WTC11 (cell line): Measurements from ENCODE around the gene ESRRG. TPM values are rescaled to one million over a fixed set of nuclear protein-coding genes. Genes with fewer than 3 reads are reported as not detected.
A peak's percentile ranks its signal among the peaks of the same experiment; 100 is the strongest.

Experiments used
- ATAC-seq: fragments of 200-7000 bp; cut with Tn5 transposase; 2 replicates; pipeline ENCODE4 v1.10.0; 2021; ENCODE audit warnings: mild to moderate bottlenecking, moderate library complexity
- CTCF ChIA-PET: fragments of 300-600 bp; sonication (Branson Sonifier 250); formaldehyde crosslinking; loops from one replicate; lab custom pipeline; 2021; ENCODE audit warnings: antibody characterized with exemption; lab: Charles Lee
- POLR2A ChIA-PET: fragments of 350-600 bp; sonication (Branson Sonifier 250); formaldehyde crosslinking; loops from one replicate; lab custom pipeline; 2021; ENCODE audit warnings: antibody characterized with exemption; lab: Charles Lee
- DNase-seq: peaks from one replicate; pipeline ENCODE4 v3.0.0; 2021; ENCODE audit warnings: low spot score
- H3K27ac Mint-ChIP-seq: 2 replicates; pipeline ENCODE4 v1.8.0; 2021; ENCODE audit warnings: mixed read lengths
- H3K27me3 Mint-ChIP-seq: 2 replicates; pipeline ENCODE4 v1.8.0; 2021; ENCODE audit warnings: low read depth, mild to moderate bottlenecking, moderate library complexity, mixed read lengths
- H3K36me3 Mint-ChIP-seq: 2 replicates; pipeline ENCODE4 v1.8.0; 2021; ENCODE audit warnings: mixed read lengths
- H3K4me1 Mint-ChIP-seq: 2 replicates; pipeline ENCODE4 v1.8.0; 2022; ENCODE audit warnings: mixed read lengths
- H3K4me3 Mint-ChIP-seq: 2 replicates; pipeline ENCODE4 v1.8.0; 2021; ENCODE audit warnings: mild to moderate bottlenecking, moderate library complexity, mixed read lengths
- H3K9me3 Mint-ChIP-seq: 2 replicates; pipeline ENCODE4 v1.8.0; 2021; ENCODE audit warnings: mixed read lengths
- ATF1 ChIP-seq: sonication (generic); formaldehyde crosslinking; IDR thresholded peaks from 2 replicates; pipeline ENCODE4 v1.8.1; 2023; ENCODE audit warnings: mild to moderate bottlenecking, moderate library complexity, missing genetic modification reagents
- CBFB ChIP-seq: sonication (generic); formaldehyde crosslinking; IDR thresholded peaks from 2 replicates; pipeline ENCODE4 v1.8.1; 2022; ENCODE audit warnings: mild to moderate bottlenecking, low read depth, missing genetic modification reagents
- CREM ChIP-seq: sonication (generic); formaldehyde crosslinking; IDR thresholded peaks from 2 replicates; pipeline ENCODE4 v1.8.1; 2022; ENCODE audit warnings: mild to moderate bottlenecking, missing genetic modification reagents, moderate library complexity
- FOXJ3 ChIP-seq: sonication (generic); formaldehyde crosslinking; IDR thresholded peaks from 2 replicates; pipeline ENCODE4 v1.9.0; 2021; ENCODE audit warnings: missing genetic modification reagents, mild to moderate bottlenecking, borderline replicate concordance
- GRHL2 ChIP-seq: fragments of 250-450 bp; sonication (Bioruptor Pico); IDR thresholded peaks from 2 replicates; pipeline ENCODE4 v1.8.0; 2022; ENCODE audit warnings: mild to moderate bottlenecking, moderate library complexity; ENCODE audit not compliant: insufficient replicate concordance, severe bottlenecking
- KAT7 ChIP-seq: sonication (generic); formaldehyde crosslinking; IDR thresholded peaks from 2 replicates; pipeline ENCODE4 v1.8.1; 2023; ENCODE audit warnings: missing genetic modification reagents, mild to moderate bottlenecking, borderline replicate concordance
- NR1H2 ChIP-seq: sonication (generic); formaldehyde crosslinking; IDR thresholded peaks from 2 replicates; pipeline ENCODE4 v1.9.0; 2021; ENCODE audit warnings: mild to moderate bottlenecking, moderate library complexity, missing genetic modification reagents
- RORB ChIP-seq: fragments of 250-450 bp; sonication (Bioruptor Pico); IDR thresholded peaks from 2 replicates; pipeline ENCODE4 v1.9.0; 2021; ENCODE audit warnings: mild to moderate bottlenecking
- TEAD4 ChIP-seq: sonication (generic); formaldehyde crosslinking; IDR thresholded peaks from 2 replicates; pipeline ENCODE4 v1.8.0; 2022; ENCODE audit warnings: mild to moderate bottlenecking, missing genetic modification reagents
- TP53 ChIP-seq: sonication (generic); formaldehyde crosslinking; IDR thresholded peaks from 2 replicates; pipeline ENCODE4 v1.8.1; 2023; ENCODE audit warnings: mild to moderate bottlenecking, missing genetic modification reagents
- ZBTB21 ChIP-seq: sonication (generic); formaldehyde crosslinking; IDR thresholded peaks from 2 replicates; pipeline ENCODE4 v1.8.1; 2023; ENCODE audit warnings: mild to moderate bottlenecking, missing genetic modification reagents, borderline replicate concordance
- ZNF396 ChIP-seq: fragments of 250-450 bp; sonication (Bioruptor Pico); IDR thresholded peaks from 2 replicates; pipeline ENCODE4 v1.8.0; 2021; ENCODE audit warnings: mild to moderate bottlenecking, moderate library complexity, borderline replicate concordance
- ZNF671 ChIP-seq: fragments of 250-450 bp; sonication (Bioruptor Pico); IDR thresholded peaks from 2 replicates; pipeline ENCODE4 v1.8.0; 2021; ENCODE audit warnings: mild to moderate bottlenecking
- total RNA-seq: library from RNA; stranded (reverse); gene quantifications from 3 replicates; pipeline ENCODE4 v1.2.3, GENCODE V29; 2021
- TF ChIP-seq, protein P1 (sequence below): sonication (generic); formaldehyde crosslinking; IDR thresholded peaks from 2 replicates; pipeline ENCODE4 v1.8.1; 2023; ENCODE audit warnings: mild to moderate bottlenecking, missing genetic modification reagents, borderline replicate concordance
- TF ChIP-seq, protein P2 (sequence below): sonication (generic); formaldehyde crosslinking; IDR thresholded peaks from 2 replicates; pipeline ENCODE4 v1.8.0; 2023; ENCODE audit warnings: mild to moderate bottlenecking, missing genetic modification reagents
- TF ChIP-seq, protein P3 (sequence below): sonication (generic); formaldehyde crosslinking; IDR thresholded peaks from 2 replicates; pipeline ENCODE4 v1.8.1; 2023; ENCODE audit warnings: mild to moderate bottlenecking, missing genetic modification reagents, moderate library complexity
- TF ChIP-seq, protein P4 (sequence below): fragments of 200-600 bp; IDR thresholded peaks from 2 replicates; pipeline ENCODE4 v1.8.0; 2022; ENCODE audit warnings: antibody characterized with exemption
- TF ChIP-seq, protein P5 (sequence below): fragments of 250-450 bp; sonication (Bioruptor Pico); conservative IDR thresholded peaks from 2 replicates; pipeline ENCODE4 v1.9.0; 2021; ENCODE audit warnings: mild to moderate bottlenecking
- TF ChIP-seq, protein P6 (sequence below): fragments of 250-450 bp; sonication (Bioruptor Pico); IDR thresholded peaks from 2 replicates; pipeline ENCODE4 v1.9.0; 2021; ENCODE audit warnings: mild to moderate bottlenecking, borderline replicate concordance

ESRRG gene
- total RNA-seq, 1 experiment from 2014 or later, result 2.3 TPM

DNA sequence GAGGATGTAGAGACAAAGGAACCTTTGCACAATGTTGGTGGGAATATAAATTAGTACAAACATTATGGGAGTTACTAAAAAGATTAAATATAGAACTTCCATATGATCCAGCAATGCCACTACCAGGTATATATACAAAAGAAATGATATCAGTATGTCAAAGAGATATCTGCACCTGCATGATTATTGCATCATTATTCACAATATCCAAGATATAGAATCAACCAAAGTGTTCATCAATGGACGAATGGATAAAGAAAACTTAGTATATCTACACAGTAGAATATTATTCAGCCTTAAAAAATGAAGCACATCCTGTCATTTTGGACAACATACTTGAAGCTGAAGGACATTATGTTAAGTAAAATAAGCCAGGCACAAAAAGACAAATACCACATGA lies 238.2 kb downstream of the ESRRG start:
- POLR2A ChIA-PET, result no interaction called here
- no peak for DNase-seq
- H3K27ac Mint-ChIP-seq, result no peak overlapping the region
- TF ChIP-seq CREM (CRISPR knock-in tag), result no peak
- TF ChIP-seq, protein P1, sequence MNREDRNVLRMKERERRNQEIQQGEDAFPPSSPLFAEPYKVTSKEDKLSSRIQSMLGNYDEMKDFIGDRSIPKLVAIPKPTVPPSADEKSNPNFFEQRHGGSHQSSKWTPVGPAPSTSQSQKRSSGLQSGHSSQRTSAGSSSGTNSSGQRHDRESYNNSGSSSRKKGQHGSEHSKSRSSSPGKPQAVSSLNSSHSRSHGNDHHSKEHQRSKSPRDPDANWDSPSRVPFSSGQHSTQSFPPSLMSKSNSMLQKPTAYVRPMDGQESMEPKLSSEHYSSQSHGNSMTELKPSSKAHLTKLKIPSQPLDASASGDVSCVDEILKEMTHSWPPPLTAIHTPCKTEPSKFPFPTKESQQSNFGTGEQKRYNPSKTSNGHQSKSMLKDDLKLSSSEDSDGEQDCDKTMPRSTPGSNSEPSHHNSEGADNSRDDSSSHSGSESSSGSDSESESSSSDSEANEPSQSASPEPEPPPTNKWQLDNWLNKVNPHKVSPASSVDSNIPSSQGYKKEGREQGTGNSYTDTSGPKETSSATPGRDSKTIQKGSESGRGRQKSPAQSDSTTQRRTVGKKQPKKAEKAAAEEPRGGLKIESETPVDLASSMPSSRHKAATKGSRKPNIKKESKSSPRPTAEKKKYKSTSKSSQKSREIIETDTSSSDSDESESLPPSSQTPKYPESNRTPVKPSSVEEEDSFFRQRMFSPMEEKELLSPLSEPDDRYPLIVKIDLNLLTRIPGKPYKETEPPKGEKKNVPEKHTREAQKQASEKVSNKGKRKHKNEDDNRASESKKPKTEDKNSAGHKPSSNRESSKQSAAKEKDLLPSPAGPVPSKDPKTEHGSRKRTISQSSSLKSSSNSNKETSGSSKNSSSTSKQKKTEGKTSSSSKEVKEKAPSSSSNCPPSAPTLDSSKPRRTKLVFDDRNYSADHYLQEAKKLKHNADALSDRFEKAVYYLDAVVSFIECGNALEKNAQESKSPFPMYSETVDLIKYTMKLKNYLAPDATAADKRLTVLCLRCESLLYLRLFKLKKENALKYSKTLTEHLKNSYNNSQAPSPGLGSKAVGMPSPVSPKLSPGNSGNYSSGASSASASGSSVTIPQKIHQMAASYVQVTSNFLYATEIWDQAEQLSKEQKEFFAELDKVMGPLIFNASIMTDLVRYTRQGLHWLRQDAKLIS (CRISPR knock-in tag), result no peak
- TF ChIP-seq ATF1 (CRISPR knock-in tag), result no peak
- TF ChIP-seq TP53 (CRISPR knock-in tag), result no peak
- TF ChIP-seq GRHL2, result no peak
- no peak for TF ChIP-seq TEAD4 (CRISPR knock-in tag)
- TF ChIP-seq, protein P2, sequence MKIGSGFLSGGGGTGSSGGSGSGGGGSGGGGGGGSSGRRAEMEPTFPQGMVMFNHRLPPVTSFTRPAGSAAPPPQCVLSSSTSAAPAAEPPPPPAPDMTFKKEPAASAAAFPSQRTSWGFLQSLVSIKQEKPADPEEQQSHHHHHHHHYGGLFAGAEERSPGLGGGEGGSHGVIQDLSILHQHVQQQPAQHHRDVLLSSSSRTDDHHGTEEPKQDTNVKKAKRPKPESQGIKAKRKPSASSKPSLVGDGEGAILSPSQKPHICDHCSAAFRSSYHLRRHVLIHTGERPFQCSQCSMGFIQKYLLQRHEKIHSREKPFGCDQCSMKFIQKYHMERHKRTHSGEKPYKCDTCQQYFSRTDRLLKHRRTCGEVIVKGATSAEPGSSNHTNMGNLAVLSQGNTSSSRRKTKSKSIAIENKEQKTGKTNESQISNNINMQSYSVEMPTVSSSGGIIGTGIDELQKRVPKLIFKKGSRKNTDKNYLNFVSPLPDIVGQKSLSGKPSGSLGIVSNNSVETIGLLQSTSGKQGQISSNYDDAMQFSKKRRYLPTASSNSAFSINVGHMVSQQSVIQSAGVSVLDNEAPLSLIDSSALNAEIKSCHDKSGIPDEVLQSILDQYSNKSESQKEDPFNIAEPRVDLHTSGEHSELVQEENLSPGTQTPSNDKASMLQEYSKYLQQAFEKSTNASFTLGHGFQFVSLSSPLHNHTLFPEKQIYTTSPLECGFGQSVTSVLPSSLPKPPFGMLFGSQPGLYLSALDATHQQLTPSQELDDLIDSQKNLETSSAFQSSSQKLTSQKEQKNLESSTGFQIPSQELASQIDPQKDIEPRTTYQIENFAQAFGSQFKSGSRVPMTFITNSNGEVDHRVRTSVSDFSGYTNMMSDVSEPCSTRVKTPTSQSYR, result no peak
- TF ChIP-seq ZBTB21, result no peak
- TF ChIP-seq, protein P3, sequence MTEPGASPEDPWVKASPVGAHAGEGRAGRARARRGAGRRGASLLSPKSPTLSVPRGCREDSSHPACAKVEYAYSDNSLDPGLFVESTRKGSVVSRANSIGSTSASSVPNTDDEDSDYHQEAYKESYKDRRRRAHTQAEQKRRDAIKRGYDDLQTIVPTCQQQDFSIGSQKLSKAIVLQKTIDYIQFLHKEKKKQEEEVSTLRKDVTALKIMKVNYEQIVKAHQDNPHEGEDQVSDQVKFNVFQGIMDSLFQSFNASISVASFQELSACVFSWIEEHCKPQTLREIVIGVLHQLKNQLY, result no peak
- no peak for TF ChIP-seq KAT7 (CRISPR knock-in tag)
- TF ChIP-seq, protein P4, sequence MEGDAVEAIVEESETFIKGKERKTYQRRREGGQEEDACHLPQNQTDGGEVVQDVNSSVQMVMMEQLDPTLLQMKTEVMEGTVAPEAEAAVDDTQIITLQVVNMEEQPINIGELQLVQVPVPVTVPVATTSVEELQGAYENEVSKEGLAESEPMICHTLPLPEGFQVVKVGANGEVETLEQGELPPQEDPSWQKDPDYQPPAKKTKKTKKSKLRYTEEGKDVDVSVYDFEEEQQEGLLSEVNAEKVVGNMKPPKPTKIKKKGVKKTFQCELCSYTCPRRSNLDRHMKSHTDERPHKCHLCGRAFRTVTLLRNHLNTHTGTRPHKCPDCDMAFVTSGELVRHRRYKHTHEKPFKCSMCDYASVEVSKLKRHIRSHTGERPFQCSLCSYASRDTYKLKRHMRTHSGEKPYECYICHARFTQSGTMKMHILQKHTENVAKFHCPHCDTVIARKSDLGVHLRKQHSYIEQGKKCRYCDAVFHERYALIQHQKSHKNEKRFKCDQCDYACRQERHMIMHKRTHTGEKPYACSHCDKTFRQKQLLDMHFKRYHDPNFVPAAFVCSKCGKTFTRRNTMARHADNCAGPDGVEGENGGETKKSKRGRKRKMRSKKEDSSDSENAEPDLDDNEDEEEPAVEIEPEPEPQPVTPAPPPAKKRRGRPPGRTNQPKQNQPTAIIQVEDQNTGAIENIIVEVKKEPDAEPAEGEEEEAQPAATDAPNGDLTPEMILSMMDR, result no peak
- TF ChIP-seq, protein P5, sequence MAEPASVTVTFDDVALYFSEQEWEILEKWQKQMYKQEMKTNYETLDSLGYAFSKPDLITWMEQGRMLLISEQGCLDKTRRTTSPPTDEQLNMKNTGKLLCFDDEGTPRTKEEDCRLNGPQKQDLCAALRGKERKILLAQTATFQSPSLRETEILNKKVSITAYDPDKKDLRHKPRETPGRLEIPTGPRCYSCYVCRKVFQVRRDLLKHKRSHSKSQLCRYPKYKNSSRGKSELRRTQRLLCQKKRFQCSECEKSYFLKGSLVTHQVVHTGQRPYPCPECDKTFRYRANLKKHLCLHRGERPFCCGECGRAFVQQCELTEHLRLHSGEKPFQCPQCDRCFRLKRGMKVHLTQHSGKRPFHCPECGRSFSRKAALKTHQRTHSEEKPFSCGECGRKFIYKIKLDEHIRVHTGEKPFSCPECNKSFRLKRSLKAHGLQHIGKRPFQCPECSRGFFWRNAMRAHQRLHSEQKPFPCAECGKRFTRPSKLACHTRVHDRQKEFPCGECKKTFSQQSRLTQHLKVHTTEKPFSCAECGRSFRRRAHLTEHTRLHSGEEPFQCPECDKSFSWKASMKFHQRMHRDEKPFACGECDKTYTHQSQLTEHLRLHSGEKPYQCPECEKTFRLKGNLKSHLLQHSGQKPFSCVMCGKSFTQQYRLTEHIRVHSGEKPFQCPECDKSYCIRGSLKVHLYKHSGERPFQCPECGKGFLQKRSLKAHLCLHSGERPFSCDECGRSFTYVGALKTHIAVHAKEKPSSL (CRISPR knock-in tag), result no peak
- TF ChIP-seq CBFB (CRISPR knock-in tag), result no peak
- no peak for TF ChIP-seq NR1H2
- TF ChIP-seq, protein P6, sequence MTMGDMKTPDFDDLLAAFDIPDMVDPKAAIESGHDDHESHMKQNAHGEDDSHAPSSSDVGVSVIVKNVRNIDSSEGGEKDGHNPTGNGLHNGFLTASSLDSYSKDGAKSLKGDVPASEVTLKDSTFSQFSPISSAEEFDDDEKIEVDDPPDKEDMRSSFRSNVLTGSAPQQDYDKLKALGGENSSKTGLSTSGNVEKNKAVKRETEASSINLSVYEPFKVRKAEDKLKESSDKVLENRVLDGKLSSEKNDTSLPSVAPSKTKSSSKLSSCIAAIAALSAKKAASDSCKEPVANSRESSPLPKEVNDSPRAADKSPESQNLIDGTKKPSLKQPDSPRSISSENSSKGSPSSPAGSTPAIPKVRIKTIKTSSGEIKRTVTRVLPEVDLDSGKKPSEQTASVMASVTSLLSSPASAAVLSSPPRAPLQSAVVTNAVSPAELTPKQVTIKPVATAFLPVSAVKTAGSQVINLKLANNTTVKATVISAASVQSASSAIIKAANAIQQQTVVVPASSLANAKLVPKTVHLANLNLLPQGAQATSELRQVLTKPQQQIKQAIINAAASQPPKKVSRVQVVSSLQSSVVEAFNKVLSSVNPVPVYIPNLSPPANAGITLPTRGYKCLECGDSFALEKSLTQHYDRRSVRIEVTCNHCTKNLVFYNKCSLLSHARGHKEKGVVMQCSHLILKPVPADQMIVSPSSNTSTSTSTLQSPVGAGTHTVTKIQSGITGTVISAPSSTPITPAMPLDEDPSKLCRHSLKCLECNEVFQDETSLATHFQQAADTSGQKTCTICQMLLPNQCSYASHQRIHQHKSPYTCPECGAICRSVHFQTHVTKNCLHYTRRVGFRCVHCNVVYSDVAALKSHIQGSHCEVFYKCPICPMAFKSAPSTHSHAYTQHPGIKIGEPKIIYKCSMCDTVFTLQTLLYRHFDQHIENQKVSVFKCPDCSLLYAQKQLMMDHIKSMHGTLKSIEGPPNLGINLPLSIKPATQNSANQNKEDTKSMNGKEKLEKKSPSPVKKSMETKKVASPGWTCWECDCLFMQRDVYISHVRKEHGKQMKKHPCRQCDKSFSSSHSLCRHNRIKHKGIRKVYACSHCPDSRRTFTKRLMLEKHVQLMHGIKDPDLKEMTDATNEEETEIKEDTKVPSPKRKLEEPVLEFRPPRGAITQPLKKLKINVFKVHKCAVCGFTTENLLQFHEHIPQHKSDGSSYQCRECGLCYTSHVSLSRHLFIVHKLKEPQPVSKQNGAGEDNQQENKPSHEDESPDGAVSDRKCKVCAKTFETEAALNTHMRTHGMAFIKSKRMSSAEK (CRISPR knock-in tag), result no peak
- no peak for TF ChIP-seq RORB (CRISPR knock-in tag)
- no peak for TF ChIP-seq ZNF396 (CRISPR knock-in tag)
- no peak for TF ChIP-seq ZNF671 (CRISPR knock-in tag)
- TF ChIP-seq FOXJ3, result no peak
- TF ChIP-seq, all 79 proteins: peak for 0
- Mint-ChIP-seq H3K9me3 (peaks cover 18% of the 10 kb centered on the region), H3K36me3 (peaks cover 3% of the 10 kb centered on the region; the same call in 1 of the 2 replicates), H3K4me3 (peak overlapping the region; percentile 57), H3K4me1 (peaks cover 13% of the 10 kb centered on the region), H3K27me3 (peaks cover 27% of the 10 kb centered on the region)
- ATAC-seq, result no peak
- CTCF ChIA-PET, result no interaction called here
